ENCODE measurements around the gene FDCSP.
"Not testable (repeated sequence)": the region's sequence is repeated elsewhere in the genome, so short reads cannot be mapped to it uniquely, and the experiment has no call there.

The FDCSP gene

DNA sequence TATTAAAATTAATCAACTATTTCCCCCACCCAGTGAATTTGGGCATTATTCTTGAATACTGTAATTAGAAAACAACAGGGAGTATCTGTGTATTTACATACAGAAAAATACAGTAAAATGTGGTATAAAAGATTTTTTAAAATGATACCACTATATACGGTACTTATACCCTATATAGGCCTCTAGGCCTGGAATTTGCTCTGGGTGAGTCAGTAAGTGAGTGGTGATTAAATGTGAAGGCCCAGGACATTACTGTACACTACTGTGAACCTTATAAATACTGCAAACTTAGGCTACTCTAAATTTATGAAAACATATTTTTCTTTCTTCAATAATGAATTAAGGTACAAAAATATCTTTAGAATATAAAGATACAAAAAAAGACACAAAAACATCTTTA lies 10.2 kb downstream of the FDCSP start:
- H3K27ac ChIP-seq = no peak overlapping the region
- no peak overlapping the region for H3K4me3 ChIP-seq

DNA sequence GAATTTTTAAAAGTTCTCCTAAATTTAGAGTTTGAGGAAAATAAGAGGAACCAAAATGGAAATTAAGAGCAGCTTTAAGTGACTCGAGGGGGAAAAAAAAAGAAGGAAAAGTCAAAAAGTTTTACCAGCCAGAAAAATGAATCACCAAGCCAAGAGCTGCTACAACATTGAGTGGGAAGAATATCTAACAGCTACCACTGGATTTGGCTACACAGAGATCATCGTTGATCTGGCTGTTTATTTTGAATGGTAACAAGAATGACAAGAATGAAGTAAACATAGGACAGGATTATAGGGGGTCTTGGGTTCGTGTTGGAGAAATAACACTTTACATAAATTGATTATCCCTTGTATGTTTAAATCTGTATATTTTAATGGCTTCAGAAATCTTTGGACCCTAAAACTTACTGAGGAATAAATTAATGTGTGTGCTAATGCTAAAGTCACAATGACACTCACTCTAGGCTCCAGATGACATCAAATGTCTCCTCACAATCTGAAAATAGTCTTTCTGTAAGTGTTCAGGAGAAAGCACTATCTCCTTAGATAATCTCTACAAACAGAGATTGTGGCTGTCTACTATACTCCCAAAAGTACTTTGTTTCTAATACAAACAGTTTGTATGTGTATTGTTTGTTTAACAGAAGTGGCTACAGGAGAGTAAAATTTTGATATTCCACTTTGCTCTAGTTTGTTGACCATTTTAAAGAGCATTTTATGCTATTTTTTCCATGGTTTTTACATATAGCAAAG lies 13.4 kb downstream of the FDCSP start:
- Histone ChIP-seq H3K4me3 (no peak overlapping the region), H3K27ac (no peak overlapping the region)

DNA sequence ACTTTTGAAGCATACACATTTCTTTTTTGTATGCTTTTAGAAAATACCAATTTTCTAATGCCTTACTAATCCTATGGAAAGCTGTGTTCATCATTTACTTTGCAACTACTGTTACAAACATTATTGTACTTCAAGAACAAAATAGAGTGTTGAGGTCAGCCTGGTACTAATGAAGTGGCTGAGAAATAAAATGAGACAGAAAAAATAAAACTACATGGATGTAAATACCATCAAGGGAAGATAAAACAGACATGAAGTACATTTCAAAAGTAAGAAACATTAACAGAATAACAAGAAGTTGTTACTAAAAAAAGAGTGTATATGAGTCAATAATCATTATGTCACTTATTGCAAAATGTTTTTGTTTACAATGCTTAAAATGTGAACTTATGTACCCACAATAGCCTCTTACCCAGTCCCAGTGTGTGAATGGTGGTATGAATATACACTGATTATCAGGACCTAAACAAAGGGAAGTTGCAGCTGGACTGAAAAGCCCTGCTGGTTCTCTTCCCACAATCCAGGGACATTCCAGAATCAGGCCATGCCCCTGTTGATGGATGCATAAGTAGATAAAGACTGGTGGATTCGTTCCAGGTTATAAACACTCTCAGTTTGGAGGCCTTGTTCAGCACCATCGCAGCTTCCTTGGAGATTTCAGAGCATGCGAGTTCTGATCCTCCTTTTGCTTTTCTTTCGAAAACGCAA lies 14.1 kb downstream of the FDCSP start:
- Histone ChIP-seq H3K27ac (no peak overlapping the region), H3K4me3 (no peak overlapping the region)

DNA sequence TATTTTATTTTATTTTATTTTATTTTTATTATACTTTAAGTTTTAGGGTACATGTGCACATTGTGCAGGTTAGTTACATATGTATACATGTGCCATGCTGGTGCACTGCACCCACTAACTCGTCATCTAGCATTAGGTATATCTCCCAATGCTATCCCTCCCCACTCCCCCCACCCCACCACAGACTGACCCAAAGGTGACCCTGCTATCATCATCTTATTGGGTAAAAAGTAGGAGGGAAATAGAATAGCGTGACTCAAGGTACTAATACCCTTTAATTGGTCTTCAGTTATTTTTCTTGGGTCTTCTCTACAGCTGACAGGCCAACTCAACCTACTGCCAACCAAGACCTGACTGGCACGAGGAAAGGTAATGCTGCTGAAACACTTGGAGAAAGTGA lies 16.4 kb downstream of the FDCSP start, which contains the start of gene CSN3:
CSN3 (plus strand) TSS at position 301 of the 400 bp plus-strand sequence. CDS start 2,223 bp downstream, outside the sequence.
- H3K4me3 ChIP-seq, H3K27ac ChIP-seq: not testable (repeated sequence)

DNA sequence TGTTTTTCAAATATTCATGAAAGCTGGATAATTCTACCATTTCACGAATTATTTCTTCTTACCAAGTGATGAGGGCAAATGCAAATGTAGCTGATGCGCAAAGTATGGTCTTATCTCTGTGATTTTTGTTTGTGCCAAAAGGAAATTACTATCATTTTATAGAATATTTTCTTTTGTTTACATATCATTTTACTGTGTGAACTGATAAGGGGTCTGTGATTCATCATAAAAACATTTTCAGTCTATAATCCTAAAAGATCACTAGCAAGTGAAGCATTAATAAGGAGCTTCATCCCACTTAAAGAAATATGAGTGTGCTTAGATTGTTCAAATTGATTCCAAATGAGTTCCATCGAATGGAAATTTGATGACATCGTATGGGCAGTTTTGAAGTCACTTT lies 17.2 kb downstream of the FDCSP start:
- H3K27ac ChIP-seq = no peak overlapping the region
- H3K4me3 ChIP-seq = no peak overlapping the region

DNA sequence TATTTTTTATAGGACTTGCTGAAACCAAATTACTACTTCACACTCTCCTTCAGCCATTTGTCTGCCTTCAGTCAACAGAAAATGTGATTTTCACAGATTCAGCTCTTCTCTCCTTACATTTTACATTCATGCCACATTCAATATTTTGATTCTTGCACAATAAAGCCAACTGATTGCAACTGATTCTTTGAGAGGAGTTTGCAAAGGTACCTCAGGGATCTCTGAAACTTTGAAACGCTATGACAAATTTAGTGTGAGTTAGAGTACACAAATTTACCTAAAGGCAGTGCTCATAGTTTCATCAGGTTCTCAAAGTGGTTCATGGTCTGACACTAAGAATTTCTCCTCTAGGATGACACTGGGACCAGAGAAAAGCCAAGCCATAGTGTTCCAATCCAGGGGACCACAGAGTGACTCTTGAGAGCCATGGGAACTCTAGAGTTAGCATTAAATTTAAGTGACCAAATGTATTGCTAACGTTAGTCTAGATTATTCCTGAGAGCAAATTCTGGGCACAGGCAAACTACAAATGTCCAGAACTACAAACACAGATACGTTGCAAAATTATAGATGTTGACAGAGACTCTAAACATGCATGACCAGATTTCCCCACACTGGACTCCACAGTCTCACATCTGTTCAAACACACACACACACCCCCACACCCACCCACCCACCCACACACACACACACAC lies 25.5 kb downstream of the FDCSP start:
- H3K27ac ChIP-seq = no peak overlapping the region

DNA sequence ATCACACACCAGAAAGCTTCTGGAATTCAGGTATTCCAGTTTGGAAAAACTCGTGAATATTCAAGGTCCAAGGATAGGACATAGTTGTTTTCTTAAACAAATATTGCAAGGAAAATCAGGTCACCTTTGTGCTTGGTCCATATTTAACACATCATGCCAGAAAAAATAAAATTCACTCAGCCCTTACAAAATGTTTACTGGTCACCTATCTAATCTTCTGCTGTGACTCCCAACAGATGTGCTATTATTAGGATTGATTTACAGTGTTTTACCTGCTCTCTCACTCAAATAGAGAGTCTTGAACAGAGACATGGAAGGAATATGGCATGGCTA lies 26.0 kb downstream of the FDCSP start:
- Histone ChIP-seq H3K27ac (no peak overlapping the region), H3K4me3 (no peak overlapping the region)

More for the DNA sequence above, 25.5 kb downstream of the FDCSP start:
- no peak overlapping the region for H3K4me3 ChIP-seq

DNA sequence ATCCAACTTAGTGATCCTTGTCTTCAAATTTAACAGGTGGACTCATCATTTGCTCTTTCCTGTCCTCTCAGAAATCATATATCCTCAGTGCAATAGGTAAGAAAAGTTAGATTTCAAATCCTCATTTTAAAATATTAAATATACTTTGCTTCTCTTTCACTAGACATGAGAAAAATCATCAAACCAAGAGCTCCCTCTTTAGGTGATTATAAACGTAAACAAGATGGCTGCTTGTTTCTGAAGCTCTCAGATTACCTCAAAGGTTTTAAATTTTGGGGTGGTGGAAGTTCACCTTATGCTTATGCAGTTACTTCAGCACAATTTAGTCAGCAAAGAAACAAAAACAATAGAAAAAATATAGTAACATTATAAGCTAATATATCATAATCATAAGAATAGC lies 43.8 kb downstream of the FDCSP start:
- no peak overlapping the region for H3K27ac ChIP-seq
- no peak overlapping the region for H3K4me3 ChIP-seq

DNA sequence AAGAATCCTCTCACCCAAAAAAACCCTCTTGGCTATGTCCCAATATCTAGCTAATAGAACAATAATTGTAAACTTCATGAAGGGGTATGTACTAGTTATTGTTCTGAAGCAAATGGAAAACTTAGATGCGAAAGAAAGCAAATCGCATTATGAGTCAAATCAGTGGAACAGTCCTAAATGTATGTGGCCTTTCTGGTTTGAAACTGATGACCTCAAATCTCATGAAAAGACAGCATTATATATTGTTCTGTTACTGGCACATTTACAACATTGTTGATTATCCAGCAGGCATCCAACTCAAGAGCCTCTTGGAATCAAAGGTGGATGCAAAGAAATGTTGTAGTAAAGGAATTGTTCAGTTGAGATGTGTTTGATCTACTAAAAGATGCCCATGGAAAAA lies 51.2 kb downstream of the FDCSP start:
- Histone ChIP-seq H3K27ac (no peak overlapping the region), H3K4me3 (no peak overlapping the region)

DNA sequence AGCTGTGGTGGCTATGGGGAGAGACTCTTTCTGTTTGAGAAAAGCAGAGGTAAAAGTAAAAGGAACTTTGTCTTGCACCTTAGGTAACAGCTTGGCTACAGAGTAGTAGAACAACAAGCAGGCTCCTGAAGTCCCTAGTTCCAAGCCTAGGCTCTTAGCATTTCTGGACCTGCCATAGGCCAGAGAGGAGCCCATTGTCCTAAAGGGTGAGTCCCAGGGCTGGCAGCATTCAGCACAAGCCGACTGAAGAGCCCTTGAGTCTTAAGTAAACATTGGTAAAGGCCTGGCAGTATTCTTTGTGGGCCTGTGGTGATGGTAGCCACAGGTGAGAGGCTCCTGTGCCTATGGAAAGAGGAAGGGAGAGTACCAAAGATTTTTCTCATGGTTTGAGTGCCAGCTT lies 54.6 kb downstream of the FDCSP start:
- H3K4me3 ChIP-seq = no peak overlapping the region
- no peak overlapping the region for H3K27ac ChIP-seq

Data from skin epidermis (tissue), 12 donors.